NT2/D1 (cell line): ENCODE measurements around the gene CYP2A6.
"Not testable (repeated sequence)": the region's sequence is repeated elsewhere in the genome, so short reads cannot be mapped to it uniquely, and the experiment has no call there.

Experiments
- DNase-seq: peaks from one replicate; pipeline ENCODE4 v3.0.0-alpha.2; 2011; ENCODE audit warnings: low read depth, low spot score
- H3K27me3 ChIP-seq: 2 replicates; pipeline ENCODE4 v1.6.0; 2011; ENCODE audit warnings: mild to moderate bottlenecking; ENCODE audit not compliant: insufficient read length, insufficient read depth
- H3K36me3 ChIP-seq: 2 replicates; pipeline ENCODE4 v1.6.1; 2011; ENCODE audit warnings: mild to moderate bottlenecking, low read length, mixed read lengths; ENCODE audit not compliant: insufficient read depth, insufficient read length
- H3K4me1 ChIP-seq: 2 replicates; pipeline ENCODE4 v1.5.1; 2011; ENCODE audit not compliant: insufficient read depth, insufficient read length
- H3K4me3 ChIP-seq: 2 replicates; pipeline ENCODE4 v1.5.1; 2011; ENCODE audit warnings: low read depth; ENCODE audit not compliant: insufficient read length
- H3K9ac ChIP-seq: 2 replicates; pipeline ENCODE4 v1.6.0; 2011; ENCODE audit warnings: low read depth; ENCODE audit not compliant: insufficient read length
- H3K9me3 ChIP-seq: 2 replicates; pipeline ENCODE4 v1.5.1; 2011; ENCODE audit warnings: mild to moderate bottlenecking, low read length; ENCODE audit not compliant: insufficient read depth
- SUZ12 ChIP-seq: IDR thresholded peaks from 2 replicates; pipeline ENCODE4 v1.6.1; 2011; ENCODE audit not compliant: insufficient read length, insufficient read depth; ENCODE audit errors: extremely low read depth
- YY1 ChIP-seq: IDR thresholded peaks from 2 replicates; pipeline ENCODE4 v1.6.1; 2011; ENCODE audit not compliant: insufficient read length, insufficient read depth
- ZNF274 ChIP-seq: IDR thresholded peaks from 2 replicates; pipeline ENCODE4 v1.6.1; 2011; ENCODE audit warnings: mild to moderate bottlenecking, low read depth, low read length

Gene CYP2A6

DNA sequence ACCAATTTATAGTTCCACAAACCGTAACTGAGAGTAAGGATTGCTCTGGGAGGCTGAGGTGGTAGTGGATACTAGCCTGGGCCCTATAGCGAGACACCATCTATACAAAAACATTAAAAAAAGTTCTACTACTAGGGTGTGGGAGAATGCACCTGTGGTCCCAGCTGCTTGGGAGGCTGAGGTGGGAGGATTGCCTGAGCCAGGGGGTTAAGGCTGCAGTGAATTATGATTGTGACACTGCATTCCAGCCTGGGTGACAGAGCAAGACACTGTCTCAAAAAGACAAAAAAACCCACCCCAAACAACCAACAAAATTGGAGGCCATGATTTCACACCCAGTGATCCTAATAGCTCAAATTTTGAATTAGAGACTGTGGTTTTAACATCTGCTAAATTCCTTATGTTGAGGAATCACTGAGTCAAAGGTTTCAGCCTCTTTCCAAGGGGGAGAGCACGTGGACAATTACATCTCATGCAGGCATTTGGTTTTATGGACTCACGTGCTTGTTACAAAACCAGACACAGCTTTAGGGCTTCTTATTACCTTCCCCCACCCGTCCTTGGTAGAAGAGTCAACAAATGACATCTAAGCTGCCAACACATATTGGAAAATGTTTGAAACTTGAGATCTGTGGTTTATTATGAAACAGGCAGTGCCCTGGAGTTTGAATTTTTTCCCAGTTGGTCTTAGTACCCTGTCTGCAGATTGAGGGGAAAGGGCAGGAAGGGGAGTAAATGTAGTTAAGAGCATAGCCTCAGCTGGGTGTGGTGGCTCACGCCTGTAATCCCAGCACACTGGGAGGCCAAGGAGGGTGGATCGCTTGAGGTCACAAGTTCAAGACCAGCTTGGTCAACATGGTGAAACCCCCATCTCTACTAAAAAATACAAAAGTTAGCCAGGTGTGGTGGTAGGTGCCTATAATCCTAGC is 18.5 kb downstream of the CYP2A6 start:
- no peaks in the 10 kb centered on the region for H3K36me3 ChIP-seq
- H3K4me1 ChIP-seq = no peaks in the 10 kb centered on the region
- H3K4me3 ChIP-seq = no peak overlapping the region
- no peak for DNase-seq
- TF ChIP-seq SUZ12 (no peak), ZNF274 (no peak), YY1 (no peak)
- no peaks in the 10 kb centered on the region for H3K9me3 ChIP-seq
- no peaks in the 10 kb centered on the region for H3K27me3 ChIP-seq
- H3K9ac ChIP-seq = no peak overlapping the region

DNA sequence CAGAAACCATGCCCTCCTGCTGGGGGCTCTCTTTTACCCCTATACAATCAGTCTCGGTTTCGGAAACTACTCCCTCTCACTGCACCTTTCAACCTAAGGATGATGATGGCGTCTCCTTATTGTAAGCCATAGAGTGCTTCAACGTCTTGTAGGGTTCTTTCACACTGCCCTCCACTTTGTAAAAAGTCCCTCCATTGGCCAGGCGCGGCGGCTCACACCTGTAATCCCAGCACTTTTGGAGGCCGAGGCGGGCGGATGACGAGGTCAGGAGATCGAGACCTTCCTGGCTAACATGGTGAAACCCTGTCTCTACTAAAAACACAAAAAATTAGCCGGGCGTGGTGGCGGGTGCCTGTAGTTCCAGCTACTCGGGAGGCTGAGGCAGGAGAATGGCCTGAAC is 19.5 kb downstream of the CYP2A6 start:
- not testable (repeated sequence) for H3K27me3 ChIP-seq, H3K4me3 ChIP-seq, DNase-seq, H3K4me1 ChIP-seq, H3K9ac ChIP-seq, H3K9me3 ChIP-seq, H3K36me3 ChIP-seq

DNA sequence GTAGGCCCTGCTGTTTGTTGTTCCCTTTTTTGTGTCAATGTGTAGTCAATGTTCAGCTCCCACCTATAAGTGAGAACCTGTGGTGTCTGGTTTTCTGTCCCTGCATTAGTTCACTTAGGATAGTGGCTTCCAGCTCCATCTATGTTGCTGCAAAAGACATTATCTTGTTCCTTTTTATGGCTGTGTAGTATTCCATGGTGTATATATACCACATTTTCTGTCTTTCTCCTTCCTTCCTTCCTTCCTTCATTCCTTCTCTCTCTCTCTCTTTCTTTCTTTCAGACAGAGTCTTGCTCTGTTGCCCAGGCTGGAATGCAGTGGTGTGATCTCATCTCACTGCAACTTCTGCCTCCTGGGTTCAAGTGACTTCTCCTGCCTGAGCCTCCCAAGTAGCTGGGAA is 21.0 kb downstream of the CYP2A6 start:
- Histone ChIP-seq H3K27me3 (no peaks in the 10 kb centered on the region), H3K4me3 (no peak overlapping the region), H3K4me1 (no peaks in the 10 kb centered on the region), H3K9me3 (no peaks in the 10 kb centered on the region), H3K9ac (no peak overlapping the region), H3K36me3 (no peaks in the 10 kb centered on the region)
- no peak for DNase-seq
- TF ChIP-seq YY1 (no peak), SUZ12 (no peak), ZNF274 (no peak)

DNA sequence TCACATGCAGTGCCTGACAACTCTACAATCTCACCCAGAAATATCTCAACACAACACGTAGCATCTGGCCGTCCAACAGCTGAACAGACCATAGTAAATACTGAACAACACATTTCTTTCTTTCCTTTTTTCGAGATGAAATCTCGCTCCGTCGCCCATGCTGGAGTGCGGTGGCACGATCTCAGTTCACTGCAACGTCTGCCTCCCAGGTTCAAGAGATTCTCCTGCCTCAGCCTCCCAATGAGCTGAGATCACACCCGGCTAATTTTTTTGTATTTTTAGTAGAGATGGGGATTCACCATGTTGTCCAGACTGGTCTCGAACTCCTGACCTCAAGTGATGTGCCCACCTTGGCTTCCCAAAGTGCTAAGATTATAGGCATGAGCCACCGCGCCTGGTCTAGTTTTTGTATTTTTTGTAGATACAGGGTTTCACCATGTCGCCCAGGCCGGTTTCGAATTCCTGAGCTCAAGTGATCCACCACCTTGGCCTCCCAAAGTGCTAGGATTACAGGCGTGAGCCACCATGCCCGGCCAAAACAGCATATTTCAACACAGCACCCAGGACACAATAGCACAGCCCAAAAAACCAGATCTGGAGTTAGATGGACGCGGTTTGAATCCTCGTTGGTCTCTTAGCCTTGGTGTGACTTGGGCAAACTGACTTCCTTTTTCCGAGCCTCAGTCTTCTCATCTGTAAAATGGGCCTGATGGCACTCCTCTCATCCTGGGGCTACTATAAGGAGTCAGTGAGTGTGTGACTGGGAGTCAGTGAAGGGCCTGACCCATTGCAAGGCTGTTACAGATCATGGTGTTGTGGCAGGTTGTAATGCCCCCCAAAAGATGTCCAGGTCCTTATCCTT is 22.6 kb downstream of the CYP2A6 start:
- Histone ChIP-seq H3K27me3 (no peaks in the 10 kb centered on the region), H3K4me1 (no peaks in the 10 kb centered on the region), H3K9ac (no peak overlapping the region), H3K36me3 (no peaks in the 10 kb centered on the region), H3K4me3 (no peak overlapping the region), H3K9me3 (no peaks in the 10 kb centered on the region)
- TF ChIP-seq YY1 (no peak), SUZ12 (no peak), ZNF274 (no peak)
- DNase-seq = no peak

DNA sequence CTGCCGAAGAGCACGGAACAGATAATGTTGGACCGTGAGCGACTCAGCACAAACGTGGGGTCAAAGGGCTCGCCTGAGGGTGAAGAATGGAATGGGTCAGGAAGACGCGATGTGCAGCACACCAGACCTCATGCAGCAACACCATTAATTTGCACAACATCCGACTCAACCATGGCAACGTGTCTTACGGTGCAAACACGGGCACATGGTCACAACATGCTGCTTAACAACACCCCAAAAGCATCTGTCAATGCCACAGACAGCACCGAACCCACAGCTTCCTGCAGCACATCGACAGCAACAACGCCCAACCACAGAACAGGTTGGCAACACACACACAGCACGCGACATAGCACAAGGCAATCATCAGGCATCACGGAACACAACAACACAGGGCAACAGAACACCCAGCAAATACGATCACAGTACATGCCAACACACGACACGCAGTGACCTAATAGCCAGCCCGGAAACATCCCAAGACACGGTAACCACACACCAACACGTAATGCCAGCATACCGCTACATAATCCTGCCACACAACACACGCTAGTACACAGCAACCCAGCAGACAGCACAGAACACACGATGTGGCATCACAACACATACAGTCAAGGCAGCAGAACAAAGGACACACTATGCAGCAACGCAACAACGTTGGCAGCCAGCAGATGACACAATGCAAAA is 23.4 kb downstream of the CYP2A6 start:
- H3K27me3 ChIP-seq, H3K4me1 ChIP-seq, DNase-seq, H3K9me3 ChIP-seq, H3K9ac ChIP-seq, H3K36me3 ChIP-seq, H3K4me3 ChIP-seq: not testable (repeated sequence)

DNA sequence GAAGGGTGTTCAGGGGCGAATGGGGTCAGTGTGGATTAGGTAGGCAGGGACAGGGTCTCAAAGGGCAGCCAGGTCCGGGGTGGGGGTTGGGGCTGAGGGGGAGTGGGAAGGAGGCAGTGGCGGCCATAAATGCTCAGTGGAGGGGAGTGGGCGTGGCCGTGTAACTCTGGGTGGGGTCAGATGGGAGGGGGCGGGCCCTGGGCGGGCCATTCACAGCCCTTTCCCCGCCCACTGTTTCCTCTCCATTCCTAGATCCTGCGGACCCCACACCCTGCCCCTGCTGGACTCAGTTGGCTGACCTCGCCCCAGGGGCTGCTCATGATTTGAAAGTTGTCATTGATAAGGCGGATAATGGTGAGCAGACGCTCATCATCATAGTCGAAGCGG is 23.9 kb downstream of the CYP2A6 start:
- H3K9me3 ChIP-seq, DNase-seq, H3K9ac ChIP-seq, H3K4me1 ChIP-seq, H3K27me3 ChIP-seq, H3K36me3 ChIP-seq, H3K4me3 ChIP-seq: not testable (repeated sequence)

DNA sequence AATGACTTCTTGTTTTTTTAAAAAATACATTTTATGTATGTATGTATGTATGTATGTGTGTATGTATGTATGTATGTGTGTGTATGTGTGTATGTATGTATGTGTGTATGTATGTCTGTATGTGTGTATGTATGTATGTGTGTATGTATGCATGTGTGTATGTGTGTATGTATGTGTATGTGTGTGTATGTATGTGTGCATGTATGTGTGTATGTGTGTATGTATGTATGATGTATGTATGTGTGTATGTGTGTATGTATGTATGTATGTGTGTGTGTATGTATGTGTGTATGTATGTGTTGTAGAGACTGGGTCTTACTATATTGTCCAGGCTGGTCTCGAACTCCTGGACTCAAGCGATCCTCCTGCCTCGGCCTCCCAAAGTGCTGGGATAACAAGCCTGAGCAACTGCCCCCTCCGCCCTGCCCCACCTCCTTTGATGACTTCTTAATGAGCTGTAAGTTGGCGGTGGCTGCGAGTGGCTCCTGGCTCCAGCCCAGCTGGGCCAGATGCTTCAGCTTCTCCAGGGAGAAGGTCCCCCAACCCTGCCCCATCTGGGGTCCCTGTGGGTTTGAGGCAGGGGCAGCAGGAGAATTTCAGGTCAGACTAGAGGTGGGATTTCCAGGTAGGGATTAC is 24.7 kb downstream of the CYP2A6 start:
- H3K27me3 ChIP-seq, H3K9me3 ChIP-seq, H3K4me1 ChIP-seq, H3K9ac ChIP-seq, H3K4me3 ChIP-seq, H3K36me3 ChIP-seq, DNase-seq: not testable (repeated sequence)

DNA sequence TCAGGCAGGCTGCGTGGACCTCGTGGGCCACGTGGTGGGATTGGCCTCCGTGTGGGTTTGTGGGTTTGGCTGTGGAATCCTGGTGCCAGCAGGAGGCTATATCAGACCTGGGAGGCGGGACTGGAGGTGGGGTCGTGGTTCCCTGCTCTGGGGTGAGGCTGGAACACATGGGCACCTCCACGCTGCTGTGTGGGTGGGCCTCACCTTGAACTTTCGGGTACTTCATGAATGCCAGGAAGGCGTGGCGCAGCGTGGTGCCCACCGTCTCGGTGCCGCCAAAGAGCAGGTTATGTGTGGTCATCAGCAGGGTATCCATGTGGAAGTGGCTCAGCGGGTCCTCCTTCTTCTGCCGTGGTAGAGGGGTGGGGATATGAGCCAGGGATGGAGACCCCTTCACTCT is 25.3 kb downstream of the CYP2A6 start:
- H3K27me3 ChIP-seq, H3K9ac ChIP-seq, H3K9me3 ChIP-seq, DNase-seq, H3K36me3 ChIP-seq, H3K4me3 ChIP-seq, H3K4me1 ChIP-seq: not testable (repeated sequence)

DNA sequence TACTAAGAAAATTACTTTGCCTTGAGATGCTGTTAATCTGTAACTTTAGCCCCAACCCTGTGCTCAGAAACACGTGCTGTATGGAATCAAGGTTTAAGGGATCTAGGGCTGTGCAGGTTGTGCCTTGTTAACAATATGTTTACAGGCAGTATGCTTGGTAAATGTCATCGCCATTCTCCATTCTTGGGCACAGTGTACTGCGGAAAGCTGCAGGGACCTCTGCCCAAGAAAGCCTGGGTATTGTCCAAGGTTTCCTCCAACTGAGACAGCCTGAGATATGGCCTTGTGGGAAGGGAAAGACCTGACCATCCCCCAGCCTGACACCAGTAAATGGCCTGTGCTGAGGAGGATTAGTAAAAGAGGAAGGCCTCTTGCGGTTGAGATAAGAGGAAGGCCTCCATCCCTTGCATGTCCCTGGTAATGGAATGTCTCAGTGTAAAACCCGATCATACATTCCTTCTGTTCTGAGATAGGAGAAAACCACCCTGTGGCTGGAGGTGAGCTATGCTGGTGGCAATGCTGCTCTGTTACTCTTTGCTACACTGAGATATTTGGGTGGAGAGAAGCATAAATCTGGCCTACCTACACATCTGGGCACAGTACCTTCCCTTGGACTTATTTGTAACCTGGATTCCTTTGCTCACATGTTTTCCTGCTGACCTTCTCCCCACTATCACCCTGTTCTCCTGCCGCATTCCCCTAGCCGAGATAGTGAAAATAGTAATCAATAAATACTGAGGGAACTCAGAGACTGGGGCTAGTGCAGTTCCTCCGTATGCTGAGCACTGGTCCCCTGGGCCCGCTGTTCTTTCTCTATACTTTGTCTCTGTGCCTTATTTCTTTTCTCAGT is 27.3 kb downstream of the CYP2A6 start:
- H3K9ac ChIP-seq, H3K27me3 ChIP-seq, H3K36me3 ChIP-seq, DNase-seq, H3K4me1 ChIP-seq, H3K4me3 ChIP-seq, H3K9me3 ChIP-seq: not testable (repeated sequence)
